GM06990 (cell line): ENCODE data around the gene IGFBP1.

Experiments used
- DNase-seq: peaks from one replicate; pipeline ENCODE4 v3.0.0-alpha.2; 2011; ENCODE audit not compliant: insufficient read length; ENCODE audit errors: extremely low read depth
- H3K27me3 ChIP-seq: replicated peaks from 2 replicates; pipeline ENCODE4 v1.6.0; 2011; ENCODE audit warnings: low read length; ENCODE audit not compliant: control insufficient read depth, insufficient read depth
- H3K36me3 ChIP-seq: 2 replicates; pipeline ENCODE4 v1.5.1; 2011; ENCODE audit warnings: low read length; ENCODE audit not compliant: control insufficient read depth, insufficient read depth
- H3K4me3 ChIP-seq: replicated peaks from 2 replicates; pipeline ENCODE4 v1.5.1; 2011; ENCODE audit warnings: low read depth, mild to moderate bottlenecking, control low read depth, low read length
- CTCF ChIP-seq: IDR thresholded peaks from 2 replicates; pipeline ENCODE4 v1.5.1; 2011; ENCODE audit warnings: low read length, control low read depth, mild to moderate bottlenecking, inconsistent platforms; ENCODE audit not compliant: insufficient read depth, poor library complexity, severe bottlenecking

Gene IGFBP1

GRCh38 chr7:45881280-45881758 is 7.0 kb upstream of the IGFBP1 start:
- TF ChIP-seq CTCF: no peak
- DNase-seq: no peak
- Histone ChIP-seq H3K36me3 (no peaks in the 10 kb centered on the region), H3K4me3 (no peak overlapping the region), H3K27me3 (peaks cover 1% of the 10 kb centered on the region)

- no peak for TF ChIP-seq CTCF
- no peak for DNase-seq
- Histone ChIP-seq H3K27me3 (peaks cover 1% of the 10 kb centered on the region), H3K4me3 (no peak overlapping the region), H3K36me3 (no peaks in the 10 kb centered on the region)
Measured at GRCh38 chr7:45881759-45882464, 6.4 kb upstream of the IGFBP1 start.

- no peak for DNase-seq
- peaks cover 1% of the 10 kb centered on the region for H3K27me3 ChIP-seq
- no peaks in the 10 kb centered on the region for H3K36me3 ChIP-seq
- H3K4me3 ChIP-seq: no peak overlapping the region
- no peak for TF ChIP-seq CTCF
Measured at GRCh38 chr7:45882465-45882810, 5.8 kb upstream of the IGFBP1 start.

GRCh38 chr7:45884136-45884535 is 4.2 kb upstream of the IGFBP1 start:
- TF ChIP-seq CTCF: no peak
- no peak overlapping the region for H3K4me3 ChIP-seq
- no peaks in the 10 kb centered on the region for H3K36me3 ChIP-seq
- H3K27me3 ChIP-seq: peaks cover 5% of the 10 kb centered on the region
- no peak for DNase-seq

GRCh38 chr7:45885264-45885882 is 2.9 kb upstream of the IGFBP1 start:
- no peak for DNase-seq
- Histone ChIP-seq H3K4me3 (no peak overlapping the region), H3K36me3 (no peaks in the 10 kb centered on the region), H3K27me3 (peaks cover 6% of the 10 kb centered on the region)
- TF ChIP-seq CTCF: no peak
